SKM-1 treated with dmso at 0.1 percent for 144 hours (cell line): ENCODE results near the gene HSD17B7.
"Not testable (repeated sequence)": the region's sequence is repeated elsewhere in the genome, so short reads cannot be mapped to it uniquely, and the experiment has no call there.

Source experiments
- DNase-seq: peaks from one replicate; lab custom pipeline; 2025; ENCODE audit not compliant: unreplicated experiment; lab: John Stamatoyannopoulos, UW

Gene HSD17B7

GRCh38 chr1:162807503-162807902 is 17.0 kb downstream of the HSD17B7 start:
- DNase-seq = not testable (repeated sequence)

DNA sequence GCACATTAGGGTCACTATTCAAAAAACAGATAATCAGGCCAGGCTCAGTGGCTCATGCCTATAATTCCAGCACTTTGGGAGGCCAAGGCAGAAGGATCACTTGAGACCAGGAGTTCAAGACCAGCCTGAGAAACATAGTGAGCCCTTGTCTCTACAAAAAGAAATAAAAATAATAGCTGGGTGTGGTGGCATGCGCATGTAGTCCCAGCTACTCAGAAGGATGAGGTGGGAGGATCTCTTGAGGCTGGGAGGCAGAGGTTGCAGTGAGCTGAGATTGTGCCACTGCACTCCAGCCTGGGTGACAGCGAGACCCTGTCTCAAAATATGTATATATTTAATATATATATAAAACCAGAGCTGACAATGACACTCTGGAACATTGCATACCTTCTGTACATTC is 21.9 kb downstream of the HSD17B7 start:
- DNase-seq = not testable (repeated sequence)

- DNase-seq = not testable (repeated sequence)
Observed at GRCh38 chr1:162818136-162818535, 27.6 kb downstream of the HSD17B7 start.

GRCh38 chr1:162818666-162819065 is 28.2 kb downstream of the HSD17B7 start:
- DNase-seq = not testable (repeated sequence)

GRCh38 chr1:162822391-162823200 is 32.1 kb downstream of the HSD17B7 start:
- no peak for DNase-seq

DNA sequence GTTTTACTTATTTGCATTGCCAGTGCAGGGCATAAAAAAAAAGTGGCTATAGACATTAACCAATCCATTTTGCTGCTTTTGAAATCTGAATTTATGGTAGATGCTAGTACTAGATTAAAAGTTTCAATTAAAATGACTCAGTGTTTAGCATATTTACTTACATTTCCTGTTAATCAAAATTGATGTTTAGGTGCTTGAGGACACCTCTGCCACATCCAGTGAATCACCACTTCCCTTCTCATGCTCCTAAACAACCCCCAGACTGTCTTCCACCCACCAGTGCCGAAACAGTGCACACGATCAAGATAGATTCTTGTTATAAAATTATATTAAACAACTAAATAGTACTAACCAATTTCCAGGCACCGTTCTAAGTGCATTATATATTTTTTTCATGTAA is 32.7 kb downstream of the HSD17B7 start:
- no peak for DNase-seq

DNA sequence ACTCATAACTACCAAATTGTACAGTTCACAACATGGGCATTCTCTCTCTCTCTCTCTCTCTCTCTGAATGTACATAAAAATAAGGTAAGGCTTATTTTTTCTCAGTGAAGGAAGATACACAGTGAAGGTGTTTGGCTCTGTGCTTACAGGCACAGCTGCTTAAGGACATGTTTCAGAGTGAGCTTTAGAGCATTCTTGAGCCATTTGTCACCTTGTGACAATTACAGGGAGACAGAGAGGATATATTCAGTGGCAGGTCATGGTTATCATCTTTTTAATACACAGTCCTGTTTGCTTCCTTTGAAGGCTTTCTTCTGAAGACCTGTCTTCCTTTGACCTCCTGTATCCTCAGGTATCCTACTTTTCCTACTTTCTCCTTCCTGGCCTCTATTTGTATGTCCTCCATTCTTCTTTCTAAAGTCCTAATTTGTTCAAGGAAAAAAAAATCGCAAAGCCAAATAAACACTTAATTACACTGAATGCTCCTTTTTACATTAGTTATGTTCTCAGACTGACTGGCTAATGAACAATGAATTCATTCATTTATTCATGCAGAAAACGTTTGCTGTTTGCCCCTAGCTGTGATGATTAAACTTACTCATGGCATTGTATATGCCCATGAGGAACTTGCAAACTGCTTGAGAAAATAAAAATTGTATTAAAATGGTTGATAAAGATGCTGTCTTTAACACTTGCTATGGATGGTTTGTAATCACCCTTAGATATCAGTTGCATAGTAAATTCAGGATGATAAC is 33.4 kb downstream of the HSD17B7 start:
- no peak for DNase-seq

DNA sequence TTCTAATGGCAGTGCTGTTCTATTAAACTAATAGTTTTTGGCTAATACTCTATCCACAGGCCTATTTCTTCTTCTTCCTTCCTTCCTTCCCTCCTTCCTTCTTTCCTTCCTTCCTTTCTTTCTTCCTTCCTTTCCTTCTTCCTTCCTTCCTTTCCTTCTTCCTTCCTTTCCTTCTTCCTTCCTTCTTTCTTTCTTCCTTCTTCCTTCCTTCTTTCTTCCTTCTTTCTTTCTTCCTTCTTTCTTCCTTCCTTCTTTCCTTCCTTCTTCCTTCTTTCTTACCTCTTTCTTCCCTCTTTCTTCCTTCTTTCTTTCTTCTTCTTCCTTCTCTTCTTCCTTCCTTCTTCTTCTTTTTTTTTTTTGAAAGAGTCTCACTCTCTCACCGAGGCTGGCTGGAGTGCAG is 38.8 kb downstream of the HSD17B7 start:
- DNase-seq = no peak

DNA sequence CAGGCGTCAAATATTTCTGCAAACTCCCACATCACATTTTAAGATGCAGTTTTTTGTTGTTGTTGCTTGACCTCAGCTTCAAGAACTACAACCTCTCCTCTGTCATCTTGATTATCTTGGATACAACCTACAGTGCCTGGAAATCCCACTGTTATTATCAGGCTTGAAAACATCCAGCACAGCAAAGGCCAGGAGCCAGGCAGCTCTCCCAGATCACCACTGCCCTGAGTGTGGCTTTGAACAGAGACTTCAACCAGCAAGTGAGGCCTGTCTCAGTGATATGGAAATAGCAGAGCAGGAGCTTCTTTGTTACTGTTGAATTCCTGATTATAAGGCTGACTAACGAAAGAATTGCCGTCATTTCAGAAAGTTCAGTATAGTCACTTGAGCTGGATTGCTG is 42.0 kb downstream of the HSD17B7 start:
- no peak for DNase-seq

- no peak for DNase-seq
Observed at GRCh38 chr1:162835157-162835899, 44.8 kb downstream of the HSD17B7 start.

DNA sequence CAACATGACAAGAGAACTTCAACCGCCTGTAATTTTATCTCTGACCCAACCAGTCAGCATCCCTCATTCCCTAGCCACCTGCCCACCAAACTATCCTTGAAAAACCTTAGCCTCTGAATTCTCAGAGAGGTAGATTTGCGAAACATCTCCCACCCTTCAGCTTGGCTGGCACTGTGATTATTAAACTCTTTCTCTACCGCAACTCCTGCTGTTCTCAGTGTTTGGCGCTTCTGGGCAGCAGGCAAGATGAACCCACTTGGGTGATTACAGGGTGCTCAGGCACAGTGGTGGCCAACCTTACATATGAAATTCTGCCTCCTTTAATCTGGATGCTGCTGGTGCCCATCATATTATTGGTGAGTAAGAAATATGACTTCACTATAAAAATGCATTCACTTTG is 48.4 kb downstream of the HSD17B7 start:
- DNase-seq = no peak

DNA sequence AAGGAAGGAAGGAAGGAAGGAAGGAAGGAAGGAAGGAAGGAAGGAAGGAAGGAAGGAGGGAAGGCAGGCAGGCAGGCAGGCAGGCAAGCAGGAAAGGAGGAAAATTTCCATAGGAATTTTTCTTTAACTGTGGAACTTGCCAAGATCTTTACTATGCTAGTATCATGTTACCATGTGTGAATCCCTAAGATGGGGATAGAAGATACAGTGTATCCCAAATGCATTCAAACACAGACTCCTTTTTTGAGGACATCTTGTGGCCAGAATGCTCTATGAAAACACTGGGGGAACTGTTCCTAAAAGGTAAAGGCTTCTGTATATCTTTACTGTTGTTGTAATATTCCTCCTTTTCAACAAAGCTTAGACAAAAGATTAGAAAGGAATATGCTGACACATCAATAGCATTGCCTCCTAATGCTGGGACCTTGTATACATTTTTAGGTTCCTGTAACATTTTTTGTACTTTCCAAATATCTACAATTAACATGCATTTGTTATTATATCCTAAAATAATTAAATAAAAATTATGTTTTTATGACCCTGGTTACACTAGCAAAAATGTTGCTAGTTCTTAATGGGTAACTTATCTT is 49.8 kb downstream of the HSD17B7 start:
- DNase-seq = no peak

- no peak for DNase-seq
Observed at GRCh38 chr1:162844153-162844552, 53.7 kb downstream of the HSD17B7 start.

- no peak for DNase-seq
Observed at GRCh38 chr1:162846256-162847212, 56.0 kb downstream of the HSD17B7 start.

GRCh38 chr1:162847839-162848453 is 57.4 kb downstream of the HSD17B7 start:
- peak; percentile 67 for DNase-seq

GRCh38 chr1:162849711-162850110 is 59.2 kb downstream of the HSD17B7 start:
- DNase-seq = no peak

GRCh38 chr1:162851341-162851740 is 60.8 kb downstream of the HSD17B7 start:
- DNase-seq = no peak

- peak; percentile 80 for DNase-seq
Observed at GRCh38 chr1:162854245-162854882, 63.9 kb downstream of the HSD17B7 start.

DNA sequence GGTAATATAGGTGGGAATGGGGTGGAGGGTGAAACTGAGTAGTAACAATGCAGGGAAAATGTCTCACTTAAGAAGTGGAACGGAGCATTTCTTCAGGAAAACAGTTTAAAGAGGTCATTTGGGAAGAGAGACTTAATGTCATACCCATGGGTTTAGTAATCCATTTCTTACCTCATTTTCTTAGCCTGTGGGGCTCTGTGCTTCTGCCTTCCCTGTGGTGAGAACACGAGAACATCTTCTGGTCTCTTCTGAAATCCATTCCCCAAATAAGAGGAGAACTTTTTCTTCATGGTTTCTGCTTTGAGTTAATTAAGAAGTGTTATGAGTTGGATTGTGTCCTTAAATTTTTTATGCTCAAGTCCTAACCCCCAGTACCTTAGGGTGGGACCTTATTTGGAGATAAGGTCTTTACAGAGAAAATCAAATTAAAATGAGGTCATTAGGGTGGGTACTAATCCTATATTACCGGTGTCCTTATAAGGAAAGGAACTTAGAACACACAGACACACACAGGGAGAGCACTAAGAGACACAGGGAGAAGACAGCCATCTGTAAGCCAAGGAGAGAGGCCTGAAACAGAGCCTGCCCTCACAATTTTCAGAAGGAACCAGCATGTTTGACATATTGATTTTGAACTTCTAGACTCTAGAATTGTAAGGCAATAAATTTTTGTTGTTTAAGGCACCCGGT is 65.1 kb downstream of the HSD17B7 start:
- no peak for DNase-seq
